ENCODE results near the gene GPC4. TPM values are rescaled to one million over a fixed set of nuclear protein-coding genes. Genes with fewer than 3 reads are reported as not detected.

Gene GPC4
- total RNA-seq, 1 experiment from 2014 or later, result not detected

- H4K20me1 ChIP-seq (ENCODE audit: insufficient read depth, low read depth, low read length), result no peaks in the 10 kb centered on the region
- no peak overlapping the region for H3K27ac ChIP-seq (ENCODE audit: low read length)
- no peaks in the 10 kb centered on the region for H3K27me3 ChIP-seq (ENCODE audit: low read length)
- no peak overlapping the region for H3K4me3 ChIP-seq (ENCODE audit: low read length)
- H3K9me2 ChIP-seq (replicated peaks; ENCODE audit: insufficient read depth, low read length), result no peaks in the 10 kb centered on the region
- no peak for DNase-seq
- no peak overlapping the region for H3K9ac ChIP-seq (ENCODE audit: low read length)
- no peaks in the 10 kb centered on the region for H3K79me2 ChIP-seq (ENCODE audit: low read length)
- H3K4me1 ChIP-seq (ENCODE audit: low read length), result no peaks in the 10 kb centered on the region; the same call in 1 of the 2 replicates
- no peak overlapping the region for H3K4me2 ChIP-seq (ENCODE audit: low read depth, low read length, poor library complexity, severe bottlenecking)
- no peak overlapping the region for H2AFZ ChIP-seq (ENCODE audit: low read length)
- no peaks in the 10 kb centered on the region for H3K36me3 ChIP-seq (ENCODE audit: insufficient read depth, low read length)
- H3K9me3 ChIP-seq (ENCODE audit: low read length), result no peaks in the 10 kb centered on the region
These were observed 25.3 kb downstream of the GPC4 start for GRCh38 chrX:133389975-133390374.

DNA sequence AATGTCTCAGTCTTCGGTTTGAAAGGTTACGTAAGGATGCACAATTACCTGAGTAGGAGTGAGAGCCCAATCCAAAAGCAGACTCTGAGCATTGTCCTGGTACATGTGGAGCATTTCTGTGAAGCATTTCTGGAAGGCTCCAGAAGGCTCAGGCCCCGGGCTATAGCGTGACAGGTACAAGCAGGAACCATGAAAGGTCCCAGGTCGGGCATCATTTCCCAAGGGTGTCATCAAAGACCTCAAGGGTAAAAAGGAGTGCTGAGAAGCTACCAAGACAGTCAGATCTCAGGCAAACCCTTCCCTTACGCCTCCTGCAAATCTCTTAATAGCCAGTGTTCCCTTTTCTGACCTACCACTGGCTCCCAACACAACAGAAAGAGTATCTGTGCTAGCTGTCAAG is 30.8 kb downstream of the GPC4 start:
- Histone ChIP-seq H3K9me3 (ENCODE audit: low read length) (no peaks in the 10 kb centered on the region), H3K27me3 (ENCODE audit: low read length) (no peaks in the 10 kb centered on the region), H3K36me3 (ENCODE audit: insufficient read depth, low read length) (no peaks in the 10 kb centered on the region), H3K4me3 (ENCODE audit: low read length) (no peak overlapping the region), H3K4me2 (ENCODE audit: low read depth, low read length, poor library complexity, severe bottlenecking) (peak overlapping the region; percentile 38), H3K9ac (ENCODE audit: low read length) (no peak overlapping the region), H3K4me1 (ENCODE audit: low read length) (peaks cover 32% of the 10 kb centered on the region), H2AFZ (ENCODE audit: low read length) (no peak overlapping the region), H3K27ac (ENCODE audit: low read length) (no peak overlapping the region), H4K20me1 (ENCODE audit: insufficient read depth, low read depth, low read length) (no peaks in the 10 kb centered on the region), H3K9me2 (replicated peaks; ENCODE audit: insufficient read depth, low read length) (no peaks in the 10 kb centered on the region), H3K79me2 (ENCODE audit: low read length) (no peaks in the 10 kb centered on the region)
- DNase-seq, result peak; percentile 67

GRCh38 chrX:133380711-133381619 is 34.3 kb downstream of the GPC4 start:
- H2AFZ ChIP-seq (ENCODE audit: low read length), result no peak overlapping the region
- DNase-seq, result peak; percentile 70

GRCh38 chrX:133376422-133376821 is 38.9 kb downstream of the GPC4 start:
- Histone ChIP-seq H2AFZ (ENCODE audit: low read length) (no peak overlapping the region), H3K9me2 (replicated peaks; ENCODE audit: insufficient read depth, low read length) (no peaks in the 10 kb centered on the region), H3K4me1 (ENCODE audit: low read length) (peaks cover 32% of the 10 kb centered on the region), H3K27me3 (ENCODE audit: low read length) (no peaks in the 10 kb centered on the region), H4K20me1 (ENCODE audit: insufficient read depth, low read depth, low read length) (no peaks in the 10 kb centered on the region), H3K4me2 (ENCODE audit: low read depth, low read length, poor library complexity, severe bottlenecking) (no peak overlapping the region), H3K4me3 (ENCODE audit: low read length) (no peak overlapping the region), H3K9ac (ENCODE audit: low read length) (no peak overlapping the region), H3K36me3 (ENCODE audit: insufficient read depth, low read length) (no peaks in the 10 kb centered on the region), H3K9me3 (ENCODE audit: low read length) (no peaks in the 10 kb centered on the region), H3K79me2 (ENCODE audit: low read length) (no peaks in the 10 kb centered on the region), H3K27ac (ENCODE audit: low read length) (no peak overlapping the region)
- no peak for DNase-seq

More at GRCh38 chrX:133380711-133381619, 34.3 kb downstream of the GPC4 start:
- peak overlapping the region; percentile 45 for H3K4me2 ChIP-seq (ENCODE audit: low read depth, low read length, poor library complexity, severe bottlenecking)
- peaks cover 33% of the 10 kb centered on the region for H3K4me1 ChIP-seq (ENCODE audit: low read length)
- no peaks in the 10 kb centered on the region for H3K79me2 ChIP-seq (ENCODE audit: low read length)
- H3K9ac ChIP-seq (ENCODE audit: low read length), result no peak overlapping the region
- H3K9me3 ChIP-seq (ENCODE audit: low read length), result no peaks in the 10 kb centered on the region
- no peaks in the 10 kb centered on the region for H3K9me2 ChIP-seq (replicated peaks; ENCODE audit: insufficient read depth, low read length)
- no peak overlapping the region for H3K27ac ChIP-seq (ENCODE audit: low read length)
- H3K4me3 ChIP-seq (ENCODE audit: low read length), result peak overlapping the region; percentile 18; the same call in 1 of the 2 replicates
- H4K20me1 ChIP-seq (ENCODE audit: insufficient read depth, low read depth, low read length), result no peaks in the 10 kb centered on the region
- H3K36me3 ChIP-seq (ENCODE audit: insufficient read depth, low read length), result no peaks in the 10 kb centered on the region
- no peaks in the 10 kb centered on the region for H3K27me3 ChIP-seq (ENCODE audit: low read length)

- Histone ChIP-seq H3K79me2 (ENCODE audit: low read length) (no peaks in the 10 kb centered on the region), H3K9me3 (ENCODE audit: low read length) (no peaks in the 10 kb centered on the region), H3K9me2 (replicated peaks; ENCODE audit: insufficient read depth, low read length) (no peaks in the 10 kb centered on the region)
These were observed 39.5 kb downstream of the GPC4 start for GRCh38 chrX:133375615-133376340.

GRCh38 chrX:133374874-133375387 is 40.4 kb downstream of the GPC4 start:
- Histone ChIP-seq H3K4me3 (ENCODE audit: low read length) (no peak overlapping the region), H3K9me3 (ENCODE audit: low read length) (no peaks in the 10 kb centered on the region), H3K4me1 (ENCODE audit: low read length) (peaks cover 19% of the 10 kb centered on the region), H3K4me2 (ENCODE audit: low read depth, low read length, poor library complexity, severe bottlenecking) (no peak overlapping the region), H3K27me3 (ENCODE audit: low read length) (no peaks in the 10 kb centered on the region), H3K27ac (ENCODE audit: low read length) (no peak overlapping the region), H3K9ac (ENCODE audit: low read length) (no peak overlapping the region), H2AFZ (ENCODE audit: low read length) (no peak overlapping the region), H3K36me3 (ENCODE audit: insufficient read depth, low read length) (no peaks in the 10 kb centered on the region), H3K9me2 (replicated peaks; ENCODE audit: insufficient read depth, low read length) (no peaks in the 10 kb centered on the region), H4K20me1 (ENCODE audit: insufficient read depth, low read depth, low read length) (no peaks in the 10 kb centered on the region), H3K79me2 (ENCODE audit: low read length) (no peaks in the 10 kb centered on the region)
- peak; percentile 49 for DNase-seq

More at GRCh38 chrX:133375615-133376340, 39.5 kb downstream of the GPC4 start:
- H3K4me1 ChIP-seq (ENCODE audit: low read length), result peaks cover 25% of the 10 kb centered on the region
- no peak overlapping the region for H3K9ac ChIP-seq (ENCODE audit: low read length)
- H3K36me3 ChIP-seq (ENCODE audit: insufficient read depth, low read length), result no peaks in the 10 kb centered on the region
- no peak overlapping the region for H2AFZ ChIP-seq (ENCODE audit: low read length)
- no peak overlapping the region for H3K4me2 ChIP-seq (ENCODE audit: low read depth, low read length, poor library complexity, severe bottlenecking)
- no peak overlapping the region for H3K27ac ChIP-seq (ENCODE audit: low read length)
- no peaks in the 10 kb centered on the region for H3K27me3 ChIP-seq (ENCODE audit: low read length)
- no peaks in the 10 kb centered on the region for H4K20me1 ChIP-seq (ENCODE audit: insufficient read depth, low read depth, low read length)
- no peak overlapping the region for H3K4me3 ChIP-seq (ENCODE audit: low read length)
- no peak for DNase-seq

GRCh38 chrX:133373386-133374079 is 41.8 kb downstream of the GPC4 start:
- Histone ChIP-seq H3K79me2 (ENCODE audit: low read length) (no peaks in the 10 kb centered on the region), H3K27me3 (ENCODE audit: low read length) (no peaks in the 10 kb centered on the region), H3K4me2 (ENCODE audit: low read depth, low read length, poor library complexity, severe bottlenecking) (no peak overlapping the region), H2AFZ (ENCODE audit: low read length) (no peak overlapping the region), H3K9me2 (replicated peaks; ENCODE audit: insufficient read depth, low read length) (no peaks in the 10 kb centered on the region), H3K9me3 (ENCODE audit: low read length) (no peaks in the 10 kb centered on the region), H3K36me3 (ENCODE audit: insufficient read depth, low read length) (no peaks in the 10 kb centered on the region), H3K4me3 (ENCODE audit: low read length) (no peak overlapping the region), H3K27ac (ENCODE audit: low read length) (no peak overlapping the region), H3K9ac (ENCODE audit: low read length) (no peak overlapping the region), H4K20me1 (ENCODE audit: insufficient read depth, low read depth, low read length) (no peaks in the 10 kb centered on the region), H3K4me1 (ENCODE audit: low read length) (peaks cover 19% of the 10 kb centered on the region)
- no peak for DNase-seq
